GM23338 (cell line): ENCODE measurements around the gene FAXDC2. TPM values are rescaled to one million over a fixed set of nuclear protein-coding genes. Genes with fewer than 3 reads are reported as not detected.

Experiments used
- ATAC-seq: fragments of 200-7000 bp; cut with Tn5 transposase; 3 replicates; pipeline ENCODE4 v1.9.1; 2020
- DNase-seq: peaks from one replicate; pipeline ENCODE4 v3.0.0-alpha.2; 2015; ENCODE audit warnings: low spot score
- H2AFZ ChIP-seq: fragments of 200-600 bp; sonication (generic); 2 replicates; pipeline ENCODE4 v1.8.0; 2016; ENCODE audit warnings: antibody characterized with exemption, mild to moderate bottlenecking, moderate library complexity
- H3F3A ChIP-seq: fragments of 200-600 bp; sonication (generic); replicated peaks from 2 replicates; pipeline ENCODE4 v1.8.0; 2017; ENCODE audit warnings: antibody characterized with exemption, mixed run types, low read depth
- H3K27ac ChIP-seq: fragments of 200-600 bp; sonication (generic); 2 replicates; pipeline ENCODE4 v1.6.1; 2016; ENCODE audit warnings: low read depth
- H3K27me3 ChIP-seq: fragments of 200-600 bp; sonication (generic); 2 replicates; pipeline ENCODE4 v1.8.0; 2016; ENCODE audit warnings: mild to moderate bottlenecking, mixed run types, moderate library complexity; ENCODE audit not compliant: insufficient read depth
- H3K36me3 ChIP-seq: fragments of 200-600 bp; sonication (generic); 2 replicates; pipeline ENCODE4 v1.8.0; 2016; ENCODE audit warnings: mild to moderate bottlenecking; ENCODE audit not compliant: insufficient read depth
- H3K4me1 ChIP-seq: fragments of 200-600 bp; sonication (generic); 2 replicates; pipeline ENCODE4 v1.8.0; 2016; ENCODE audit warnings: mild to moderate bottlenecking, moderate library complexity; ENCODE audit not compliant: insufficient read depth
- H3K4me2 ChIP-seq: fragments of 200-600 bp; sonication (generic); 2 replicates; pipeline ENCODE4 v1.7.1; 2017; ENCODE audit warnings: mixed run types
- H3K4me3 ChIP-seq: fragments of 200-600 bp; sonication (generic); 2 replicates; pipeline ENCODE4 v1.6.1; 2016; ENCODE audit warnings: mixed run types
- H3K79me2 ChIP-seq: fragments of 200-600 bp; sonication (generic); replicated peaks from 2 replicates; pipeline ENCODE4 v1.8.0; 2017; ENCODE audit warnings: mild to moderate bottlenecking; ENCODE audit not compliant: insufficient read depth
- H3K9me2 ChIP-seq: fragments of 200-600 bp; sonication (generic); 2 replicates; pipeline ENCODE4 v1.8.0; 2017; ENCODE audit not compliant: insufficient read depth
- H4K20me1 ChIP-seq: fragments of 200-600 bp; sonication (generic); replicated peaks from 2 replicates; pipeline ENCODE4 v1.8.0; 2017; ENCODE audit warnings: mild to moderate bottlenecking; ENCODE audit not compliant: insufficient read depth
- H3K27ac Mint-ChIP-seq: 2 replicates; pipeline ENCODE4 v1.8.0; 2020; ENCODE audit warnings: inconsistent platforms, mild to moderate bottlenecking, moderate library complexity, mixed read lengths
- H3K27me3 Mint-ChIP-seq: 3 replicates; pipeline ENCODE4 v1.8.0; 2022; ENCODE audit warnings: low read depth, mild to moderate bottlenecking, moderate library complexity, mixed read lengths, inconsistent platforms; ENCODE audit not compliant: insufficient read depth, poor library complexity
- H3K36me3 Mint-ChIP-seq: 3 replicates; pipeline ENCODE4 v1.8.0; 2021; ENCODE audit warnings: low read depth, mild to moderate bottlenecking, inconsistent platforms, moderate library complexity, mixed read lengths
- H3K4me1 Mint-ChIP-seq: 3 replicates; pipeline ENCODE4 v1.8.0; 2020; ENCODE audit warnings: mild to moderate bottlenecking, inconsistent platforms, mixed read lengths
- H3K4me3 Mint-ChIP-seq: 3 replicates; pipeline ENCODE4 v1.8.0; 2021; ENCODE audit warnings: moderate library complexity, mild to moderate bottlenecking, inconsistent platforms, mixed read lengths
- H3K9me3 Mint-ChIP-seq: 3 replicates; pipeline ENCODE4 v1.8.0; 2020; ENCODE audit warnings: moderate library complexity, mild to moderate bottlenecking, inconsistent platforms, mixed read lengths
- CREB1 ChIP-seq: fragments of 250-450 bp; sonication (Bioruptor Pico); IDR thresholded peaks from 2 replicates; pipeline ENCODE4 v1.5.0; 2020; ENCODE audit warnings: low read depth, mild to moderate bottlenecking, moderate library complexity
- STAT1 ChIP-seq: IDR thresholded peaks from one replicate; pipeline ENCODE4 v1.6.1; 2016; ENCODE audit warnings: antibody characterized with exemption; ENCODE audit not compliant: unreplicated experiment
- ZNF331 ChIP-seq: fragments of 250-450 bp; sonication (Bioruptor Pico); IDR thresholded peaks from 2 replicates; pipeline ENCODE4 v1.5.0; 2020; ENCODE audit warnings: low read depth, mild to moderate bottlenecking, moderate library complexity
- polyA plus RNA-seq: library from polyadenylated mRNA; unstranded; fragments of >200 nt; fragmentation: Nextera tagmentation; extraction: Ambion mirVana; gene quantifications from 2 replicates; pipeline ENCODE4 v1.2.1, GENCODE V29; 2016
- total RNA-seq: library from RNA; depleted of rRNA; stranded (reverse); fragments of >200 nt; shearing (Covaris generic); gene quantifications from 2 replicates; pipeline ENCODE4 v1.2.3, GENCODE V29; 2014
- TF ChIP-seq, protein P1 (sequence below): fragments of 250-450 bp; sonication (Bioruptor Pico); IDR thresholded peaks from 2 replicates; pipeline ENCODE4 v1.5.0; 2020; ENCODE audit warnings: mild to moderate bottlenecking, moderate library complexity

The FAXDC2 gene
- total and polyA plus RNA-seq, 2 experiments from 2014 or later, result 4.0 to 4.6 TPM

DNA sequence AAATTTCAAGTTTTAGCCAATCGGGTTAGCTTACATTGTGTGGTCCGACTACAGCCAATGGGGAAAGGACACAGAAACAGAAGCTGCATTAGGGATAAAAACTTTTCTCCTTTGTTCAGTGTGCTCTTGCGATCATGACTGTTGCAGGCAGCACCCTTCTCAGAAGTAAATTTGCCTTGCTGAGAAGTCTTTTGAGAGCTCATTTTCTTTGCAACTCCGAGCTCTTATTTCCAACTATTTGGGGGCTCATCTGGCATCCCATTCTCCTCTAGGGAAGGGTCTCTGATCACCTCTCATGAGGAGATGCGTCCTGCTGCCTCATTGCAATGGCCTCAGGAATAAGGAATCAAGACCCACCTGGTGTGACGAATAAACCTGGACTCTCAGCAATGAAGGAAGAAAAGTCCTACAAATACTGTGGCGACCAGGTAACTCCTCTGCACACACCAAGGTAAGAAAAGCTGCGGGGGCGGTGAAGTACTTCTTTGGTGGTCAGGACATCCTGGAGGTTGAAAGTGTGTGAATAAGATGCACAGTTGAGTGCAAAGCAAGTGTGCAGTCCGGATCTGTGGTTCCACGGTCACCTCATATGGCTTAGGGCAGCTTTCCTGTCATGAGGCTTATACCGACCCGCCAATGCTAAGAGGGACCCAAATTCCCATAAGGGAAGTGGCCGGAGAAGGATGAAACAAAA lies 28.4 kb upstream of the FAXDC2 start:
- DNase-seq, result peak; percentile 53

More for the DNA sequence above, 28.4 kb upstream of the FAXDC2 start:
- H3K4me1 ChIP-seq, result no peaks in the 10 kb centered on the region
- H3K36me3 ChIP-seq, result peaks cover 23% of the 10 kb centered on the region
- H2AFZ ChIP-seq, result no peak overlapping the region
- Mint-ChIP-seq H3K4me1 (no peaks in the 10 kb centered on the region), H3K27ac (no peak overlapping the region), H3K27me3 (peaks cover 3% of the 10 kb centered on the region), H3K4me3 (no peak overlapping the region), H3K36me3 (peaks cover 85% of the 10 kb centered on the region), H3K9me3 (peaks cover 35% of the 10 kb centered on the region)
- H3K79me2 ChIP-seq, result no peaks in the 10 kb centered on the region
- ATAC-seq, result no peak
- no peak for TF ChIP-seq STAT1
- TF ChIP-seq, protein P1, sequence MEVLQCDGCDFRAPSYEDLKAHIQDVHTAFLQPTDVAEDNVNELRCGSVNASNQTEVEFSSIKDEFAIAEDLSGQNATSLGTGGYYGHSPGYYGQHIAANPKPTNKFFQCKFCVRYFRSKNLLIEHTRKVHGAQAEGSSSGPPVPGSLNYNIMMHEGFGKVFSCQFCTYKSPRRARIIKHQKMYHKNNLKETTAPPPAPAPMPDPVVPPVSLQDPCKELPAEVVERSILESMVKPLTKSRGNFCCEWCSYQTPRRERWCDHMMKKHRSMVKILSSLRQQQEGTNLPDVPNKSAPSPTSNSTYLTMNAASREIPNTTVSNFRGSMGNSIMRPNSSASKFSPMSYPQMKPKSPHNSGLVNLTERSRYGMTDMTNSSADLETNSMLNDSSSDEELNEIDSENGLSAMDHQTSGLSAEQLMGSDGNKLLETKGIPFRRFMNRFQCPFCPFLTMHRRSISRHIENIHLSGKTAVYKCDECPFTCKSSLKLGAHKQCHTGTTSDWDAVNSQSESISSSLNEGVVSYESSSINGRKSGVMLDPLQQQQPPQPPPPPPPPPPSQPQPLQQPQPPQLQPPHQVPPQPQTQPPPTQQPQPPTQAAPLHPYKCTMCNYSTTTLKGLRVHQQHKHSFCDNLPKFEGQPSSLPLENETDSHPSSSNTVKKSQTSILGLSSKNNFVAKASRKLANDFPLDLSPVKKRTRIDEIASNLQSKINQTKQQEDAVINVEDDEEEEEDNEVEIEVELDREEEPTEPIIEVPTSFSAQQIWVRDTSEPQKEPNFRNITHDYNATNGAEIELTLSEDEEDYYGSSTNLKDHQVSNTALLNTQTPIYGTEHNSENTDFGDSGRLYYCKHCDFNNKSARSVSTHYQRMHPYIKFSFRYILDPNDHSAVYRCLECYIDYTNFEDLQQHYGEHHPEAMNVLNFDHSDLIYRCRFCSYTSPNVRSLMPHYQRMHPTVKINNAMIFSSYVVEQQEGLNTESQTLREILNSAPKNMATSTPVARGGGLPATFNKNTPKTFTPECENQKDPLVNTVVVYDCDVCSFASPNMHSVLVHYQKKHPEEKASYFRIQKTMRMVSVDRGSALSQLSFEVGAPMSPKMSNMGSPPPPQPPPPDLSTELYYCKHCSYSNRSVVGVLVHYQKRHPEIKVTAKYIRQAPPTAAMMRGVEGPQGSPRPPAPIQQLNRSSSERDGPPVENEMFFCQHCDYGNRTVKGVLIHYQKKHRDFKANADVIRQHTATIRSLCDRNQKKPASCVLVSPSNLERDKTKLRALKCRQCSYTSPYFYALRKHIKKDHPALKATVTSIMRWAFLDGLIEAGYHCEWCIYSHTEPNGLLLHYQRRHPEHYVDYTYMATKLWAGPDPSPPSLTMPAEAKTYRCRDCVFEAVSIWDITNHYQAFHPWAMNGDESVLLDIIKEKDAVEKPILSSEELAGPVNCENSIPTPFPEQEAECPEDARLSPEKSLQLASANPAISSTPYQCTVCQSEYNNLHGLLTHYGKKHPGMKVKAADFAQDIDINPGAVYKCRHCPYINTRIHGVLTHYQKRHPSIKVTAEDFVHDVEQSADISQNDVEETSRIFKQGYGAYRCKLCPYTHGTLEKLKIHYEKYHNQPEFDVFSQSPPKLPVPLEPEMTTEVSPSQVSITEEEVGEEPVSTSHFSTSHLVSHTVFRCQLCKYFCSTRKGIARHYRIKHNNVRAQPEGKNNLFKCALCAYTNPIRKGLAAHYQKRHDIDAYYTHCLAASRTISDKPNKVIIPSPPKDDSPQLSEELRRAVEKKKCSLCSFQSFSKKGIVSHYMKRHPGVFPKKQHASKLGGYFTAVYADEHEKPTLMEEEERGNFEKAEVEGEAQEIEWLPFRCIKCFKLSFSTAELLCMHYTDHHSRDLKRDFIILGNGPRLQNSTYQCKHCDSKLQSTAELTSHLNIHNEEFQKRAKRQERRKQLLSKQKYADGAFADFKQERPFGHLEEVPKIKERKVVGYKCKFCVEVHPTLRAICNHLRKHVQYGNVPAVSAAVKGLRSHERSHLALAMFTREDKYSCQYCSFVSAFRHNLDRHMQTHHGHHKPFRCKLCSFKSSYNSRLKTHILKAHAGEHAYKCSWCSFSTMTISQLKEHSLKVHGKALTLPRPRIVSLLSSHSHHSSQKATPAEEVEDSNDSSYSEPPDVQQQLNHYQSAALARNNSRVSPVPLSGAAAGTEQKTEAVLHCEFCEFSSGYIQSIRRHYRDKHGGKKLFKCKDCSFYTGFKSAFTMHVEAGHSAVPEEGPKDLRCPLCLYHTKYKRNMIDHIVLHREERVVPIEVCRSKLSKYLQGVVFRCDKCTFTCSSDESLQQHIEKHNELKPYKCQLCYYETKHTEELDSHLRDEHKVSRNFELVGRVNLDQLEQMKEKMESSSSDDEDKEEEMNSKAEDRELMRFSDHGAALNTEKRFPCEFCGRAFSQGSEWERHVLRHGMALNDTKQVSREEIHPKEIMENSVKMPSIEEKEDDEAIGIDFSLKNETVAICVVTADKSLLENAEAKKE (CRISPR knock-in tag), result no peak
- no peak for TF ChIP-seq CREB1 (CRISPR knock-in tag)
- no peak for TF ChIP-seq ZNF331 (CRISPR knock-in tag)
- peaks cover 5% of the 10 kb centered on the region; the same call in 1 of the 2 replicates for H3K9me2 ChIP-seq
- 0 out of 2 replicates have a peak, but pooled peaks cover 5% of the 10 kb centered on the region for H3F3A ChIP-seq
- no peaks in the 10 kb centered on the region; the same call in 1 of the 2 replicates for H4K20me1 ChIP-seq
- H3K27ac ChIP-seq, result no peak overlapping the region
- H3K4me2 ChIP-seq, result no peak overlapping the region
- no peak overlapping the region for H3K4me3 ChIP-seq
- H3K27me3 ChIP-seq, result no peaks in the 10 kb centered on the region
